ENCODE results near the gene ORMDL2. TPM values are rescaled to one million over a fixed set of nuclear protein-coding genes. Genes with fewer than 3 reads are reported as not detected.

Gene ORMDL2
- total and polyA plus RNA-seq, 8 donors: 8.6 to 33.3 (median 19.0) TPM

- WGBS, 2 donors: 20 to 22% methylated on average over 4 of the region's 4 CpGs
- H3K4me1 ChIP-seq: peaks cover 17 to 46% (median 28%) of the 10 kb centered on the region in 3 donors
- peaks cover 0 to 20% (median 3%) of the 10 kb centered on the region in 3 donors for H3K36me3 ChIP-seq
- peak overlapping the region in 3 of 4 donors; percentile 28 to 60 (median 50) for H3K27ac ChIP-seq
- ATAC-seq (peak; percentile 75 to 86 (median 82)), FAIRE-seq (no peak), DNase-seq (no peak)
- no peak for TF ChIP-seq CTCF (IDR thresholded peaks at IDR 0.05)
- no peaks in the 10 kb centered on the region for H3K27me3 ChIP-seq
- H3K4me3 ChIP-seq: no peak overlapping the region
- no peaks in the 10 kb centered on the region for H3K9me3 ChIP-seq
- intact Hi-C loops (cut with DNase I): no loop called here
These were observed 5.6 kb downstream of the ORMDL2 start for GRCh38 chr12:55823419-55823818.

- H3K36me3 ChIP-seq: peaks cover 0 to 20% (median 3%) of the 10 kb centered on the region in 3 donors
- TF ChIP-seq CTCF (IDR thresholded peaks at IDR 0.05): no peak
- DNase-seq (no peak), ATAC-seq (no peak), FAIRE-seq (no peak)
- no peaks in the 10 kb centered on the region for H3K27me3 ChIP-seq
- peaks cover 19 to 39% (median 28%) of the 10 kb centered on the region in 3 donors for H3K4me1 ChIP-seq
- H3K9me3 ChIP-seq: no peaks in the 10 kb centered on the region
- no peak overlapping the region for H3K4me3 ChIP-seq
- 82 to 89% methylated on average over 5 of the region's 5 CpGs for WGBS, 2 donors
- intact Hi-C loops (cut with DNase I): no loop called here
- peak overlapping the region in 1 of 4 donors; percentile 2 for H3K27ac ChIP-seq
These were observed 6.9 kb downstream of the ORMDL2 start for GRCh38 chr12:55824726-55825125.

GRCh38 chr12:55827806-55828205 is 10.0 kb downstream of the ORMDL2 start:
- H3K27ac ChIP-seq: no peak overlapping the region
- DNase-seq (no peak), FAIRE-seq (no peak), ATAC-seq (no peak)
- no peaks in the 10 kb centered on the region for H3K36me3 ChIP-seq
- no peak overlapping the region for H3K4me3 ChIP-seq
- 82 to 83% methylated on average over 15 of the region's 15 CpGs for WGBS, 2 donors
- no peaks in the 10 kb centered on the region for H3K27me3 ChIP-seq
- intact Hi-C loops (cut with DNase I): no loop called here
- H3K9me3 ChIP-seq: no peaks in the 10 kb centered on the region
- TF ChIP-seq CTCF (IDR thresholded peaks at IDR 0.05): no peak
- peaks cover 22 to 42% (median 26%) of the 10 kb centered on the region in 3 donors for H3K4me1 ChIP-seq

GRCh38 chr12:55828357-55828756 is 10.5 kb downstream of the ORMDL2 start:
- Histone ChIP-seq H3K4me3 (peak overlapping the region in 2 of 4 donors; percentile 87 to 94), H3K4me1 (peaks cover 17 to 36% (median 21%) of the 10 kb centered on the region in 3 donors), H3K36me3 (no peaks in the 10 kb centered on the region), H3K9me3 (no peaks in the 10 kb centered on the region), H3K27me3 (no peaks in the 10 kb centered on the region), H3K27ac (peak overlapping the region in 3 of 4 donors; percentile 51 to 70 (median 65))
- no peak for DNase-seq
- TF ChIP-seq CTCF (IDR thresholded peaks at IDR 0.05): no peak
- 82 to 88% methylated on average over 5 of the region's 5 CpGs for WGBS, 2 donors
- no peak for ATAC-seq
- intact Hi-C loops (cut with DNase I): no loop called here
- no peak for FAIRE-seq

GRCh38 chr12:55829967-55830600 is 12.2 kb downstream of the ORMDL2 start:
- Histone ChIP-seq H3K4me1 (peaks cover 3 to 22% (median 10%) of the 10 kb centered on the region in 3 donors), H3K27me3 (no peaks in the 10 kb centered on the region), H3K4me3 (peak overlapping the region; percentile 74 to 94 (median 88)), H3K9me3 (no peaks in the 10 kb centered on the region), H3K27ac (peak overlapping the region; percentile 70 to 88 (median 87)), H3K36me3 (no peaks in the 10 kb centered on the region)
- DNase-seq (peak; percentile 65 to 89 (median 74)), FAIRE-seq (no peak), ATAC-seq (peak; percentile 37 to 52 (median 44))
- intact Hi-C loops (cut with DNase I): loop anchor here in 1 of 3 donors (10.0 kb wide), 1 partner anchor 75 kb away; no protein-coding TSS in a partner anchor
- no peak for TF ChIP-seq CTCF (IDR thresholded peaks at IDR 0.05)
- WGBS, 2 donors: 0 to 1% methylated on average over 37 of the region's 37 CpGs
